Retinal pigment epithelial cell (primary cell): ENCODE data around the gene CLCA1.

Experiments
- DNase-seq: peaks from one replicate; pipeline ENCODE4 v3.0.0-alpha.2; 2010; ENCODE audit warnings: low read depth
- H3K4me3 ChIP-seq: 2 replicates; pipeline ENCODE4 v1.5.1; 2011; ENCODE audit warnings: mild to moderate bottlenecking, low read length, control low read depth, moderate library complexity
- TF ChIP-seq, protein P1 (sequence below): conservative IDR thresholded peaks from 2 replicates; pipeline ENCODE4 v1.5.1; 2011; ENCODE audit warnings: low read depth, low read length, control low read depth, inconsistent platforms

CLCA1 gene

DNA sequence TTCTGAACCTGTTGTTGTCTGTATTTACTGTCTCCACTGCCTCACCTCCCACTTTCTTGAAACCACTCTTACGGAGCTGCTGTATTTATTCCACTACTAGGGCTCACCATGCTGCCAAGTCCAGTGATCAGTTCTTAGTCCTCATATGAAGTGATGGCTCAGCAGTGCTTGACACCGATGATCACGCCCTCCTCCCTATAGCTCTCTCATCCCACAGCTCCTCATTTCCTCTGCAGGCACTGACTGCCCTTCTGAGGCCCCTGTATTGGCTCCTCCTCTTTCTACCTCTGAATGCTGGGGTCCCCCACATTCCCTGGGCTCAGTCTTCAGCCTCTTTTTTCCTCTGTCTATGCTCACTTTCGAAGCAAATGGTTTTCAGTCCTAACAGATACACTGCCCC is 3.4 kb downstream of the CLCA1 start:
- no peak for DNase-seq
- TF ChIP-seq, protein P1, sequence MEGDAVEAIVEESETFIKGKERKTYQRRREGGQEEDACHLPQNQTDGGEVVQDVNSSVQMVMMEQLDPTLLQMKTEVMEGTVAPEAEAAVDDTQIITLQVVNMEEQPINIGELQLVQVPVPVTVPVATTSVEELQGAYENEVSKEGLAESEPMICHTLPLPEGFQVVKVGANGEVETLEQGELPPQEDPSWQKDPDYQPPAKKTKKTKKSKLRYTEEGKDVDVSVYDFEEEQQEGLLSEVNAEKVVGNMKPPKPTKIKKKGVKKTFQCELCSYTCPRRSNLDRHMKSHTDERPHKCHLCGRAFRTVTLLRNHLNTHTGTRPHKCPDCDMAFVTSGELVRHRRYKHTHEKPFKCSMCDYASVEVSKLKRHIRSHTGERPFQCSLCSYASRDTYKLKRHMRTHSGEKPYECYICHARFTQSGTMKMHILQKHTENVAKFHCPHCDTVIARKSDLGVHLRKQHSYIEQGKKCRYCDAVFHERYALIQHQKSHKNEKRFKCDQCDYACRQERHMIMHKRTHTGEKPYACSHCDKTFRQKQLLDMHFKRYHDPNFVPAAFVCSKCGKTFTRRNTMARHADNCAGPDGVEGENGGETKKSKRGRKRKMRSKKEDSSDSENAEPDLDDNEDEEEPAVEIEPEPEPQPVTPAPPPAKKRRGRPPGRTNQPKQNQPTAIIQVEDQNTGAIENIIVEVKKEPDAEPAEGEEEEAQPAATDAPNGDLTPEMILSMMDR, result no peak

DNA sequence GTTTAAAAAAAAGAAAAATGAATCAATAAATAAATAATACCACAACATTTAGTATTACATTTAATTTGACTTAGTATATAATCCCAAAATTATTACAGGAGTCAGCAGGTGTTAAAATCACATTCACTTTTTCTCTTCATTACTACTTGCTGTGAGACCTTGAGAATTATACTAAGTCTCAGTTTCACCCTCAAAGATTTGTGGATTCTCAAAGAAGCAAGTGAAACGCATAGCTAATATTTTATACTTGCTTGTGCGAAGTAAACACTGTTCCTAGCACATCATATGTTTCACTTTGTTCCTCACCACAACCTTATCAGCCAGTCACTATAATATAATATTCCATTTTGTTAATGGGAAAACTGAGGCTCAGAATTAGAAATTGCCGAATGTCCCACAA is 4.0 kb downstream of the CLCA1 start:
- TF ChIP-seq, protein P1, result no peak
- H3K4me3 ChIP-seq, result no peak overlapping the region
- no peak for DNase-seq

More for the DNA sequence above, 3.4 kb downstream of the CLCA1 start:
- H3K4me3 ChIP-seq, result no peak overlapping the region

DNA sequence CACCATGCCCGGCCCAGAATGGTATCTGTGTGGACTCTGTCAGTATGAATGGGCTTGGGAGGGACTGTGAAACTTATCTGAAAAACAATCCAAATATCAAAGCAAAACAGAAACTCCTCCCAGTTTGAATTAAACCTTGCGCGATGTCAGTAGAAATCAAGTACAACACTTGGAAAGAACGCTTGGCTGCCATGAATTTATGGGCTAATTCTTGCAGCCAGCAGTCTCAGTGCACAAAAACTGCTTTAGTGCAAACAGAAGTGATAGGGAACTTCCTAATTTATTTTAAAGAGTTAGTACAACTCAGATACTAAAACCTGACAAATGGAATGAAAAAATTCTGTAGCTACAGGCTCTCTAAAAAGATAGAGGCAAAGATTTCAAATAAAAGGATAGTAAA is 8.5 kb downstream of the CLCA1 start:
- DNase-seq, result no peak
- no peak overlapping the region for H3K4me3 ChIP-seq
- TF ChIP-seq, protein P1, result no peak

DNA sequence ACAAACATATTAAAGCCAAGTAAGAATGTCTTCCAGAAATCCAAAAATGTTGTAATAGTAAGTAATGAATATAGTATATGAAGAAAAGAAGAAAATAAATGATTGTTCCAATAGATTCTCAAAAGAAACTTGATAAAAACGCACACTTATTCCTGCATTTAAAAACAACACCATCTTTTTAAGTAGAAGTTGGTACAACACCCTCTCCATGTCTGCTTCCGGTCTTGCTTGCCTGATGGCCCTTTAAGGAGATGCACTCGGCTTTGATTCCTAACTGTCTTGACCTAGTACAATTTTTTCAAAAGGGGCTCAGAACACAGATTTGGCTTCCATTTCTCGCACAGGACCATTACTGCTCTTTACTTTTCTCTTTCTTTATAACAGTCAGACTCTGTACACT is 9.0 kb downstream of the CLCA1 start:
- TF ChIP-seq, protein P1, result no peak
- no peak overlapping the region for H3K4me3 ChIP-seq
- no peak for DNase-seq

DNA sequence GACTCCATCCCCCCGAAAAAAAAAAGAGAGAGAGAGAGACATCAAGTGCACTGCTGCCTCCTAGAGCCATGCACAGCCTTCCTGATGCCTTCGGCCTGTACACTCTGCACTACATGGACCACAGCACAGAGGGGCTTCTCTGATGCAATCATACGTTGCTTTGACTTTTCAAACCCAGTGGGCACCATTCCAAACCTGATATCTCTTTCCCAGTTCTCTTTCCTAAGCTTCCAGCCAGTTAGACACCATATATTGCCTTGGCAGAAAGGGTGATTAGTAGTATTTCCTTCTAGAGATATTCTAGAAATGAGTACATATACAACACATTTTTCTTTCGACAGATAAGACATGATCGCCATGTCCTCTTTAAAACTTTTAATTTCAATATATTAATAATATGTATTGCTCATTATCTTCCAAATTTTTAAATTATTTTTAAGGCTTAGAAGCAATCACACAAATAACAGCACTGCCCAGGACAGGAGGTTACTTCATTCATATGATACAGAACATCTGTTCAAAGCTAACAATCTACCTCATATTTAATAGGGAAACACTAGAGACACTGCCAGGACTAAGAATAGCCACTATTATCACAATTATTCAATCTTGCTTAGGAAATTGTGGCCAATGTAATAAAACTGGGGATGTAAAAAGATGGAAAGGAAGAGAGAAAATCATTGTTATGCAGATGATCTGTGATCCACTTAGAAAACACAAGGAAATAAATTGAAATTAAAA is 9.9 kb downstream of the CLCA1 start:
- H3K4me3 ChIP-seq, result no peak overlapping the region

DNA sequence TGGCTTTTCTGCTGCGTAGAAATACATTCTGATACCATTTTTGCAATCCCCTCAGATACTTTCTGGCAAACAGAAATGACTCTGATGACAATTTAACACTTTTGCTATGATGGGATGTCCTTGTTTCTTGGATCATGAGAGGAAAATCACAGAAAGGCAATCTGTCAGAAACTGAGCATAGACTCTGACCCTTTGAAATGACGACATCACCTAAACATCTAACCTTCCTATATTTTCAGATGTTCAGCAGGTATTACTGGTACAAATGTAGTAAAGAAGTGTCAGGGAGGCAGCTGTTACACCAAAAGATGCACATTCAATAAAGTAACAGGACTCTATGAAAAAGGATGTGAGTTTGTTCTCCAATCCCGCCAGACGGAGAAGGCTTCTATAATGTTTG is 13.2 kb downstream of the CLCA1 start:
- H3K4me3 ChIP-seq, result no peak overlapping the region
- TF ChIP-seq, protein P1, result no peak
- no peak for DNase-seq

More for the DNA sequence above, 9.9 kb downstream of the CLCA1 start:
- DNase-seq, result no peak
- TF ChIP-seq, protein P1, result no peak

DNA sequence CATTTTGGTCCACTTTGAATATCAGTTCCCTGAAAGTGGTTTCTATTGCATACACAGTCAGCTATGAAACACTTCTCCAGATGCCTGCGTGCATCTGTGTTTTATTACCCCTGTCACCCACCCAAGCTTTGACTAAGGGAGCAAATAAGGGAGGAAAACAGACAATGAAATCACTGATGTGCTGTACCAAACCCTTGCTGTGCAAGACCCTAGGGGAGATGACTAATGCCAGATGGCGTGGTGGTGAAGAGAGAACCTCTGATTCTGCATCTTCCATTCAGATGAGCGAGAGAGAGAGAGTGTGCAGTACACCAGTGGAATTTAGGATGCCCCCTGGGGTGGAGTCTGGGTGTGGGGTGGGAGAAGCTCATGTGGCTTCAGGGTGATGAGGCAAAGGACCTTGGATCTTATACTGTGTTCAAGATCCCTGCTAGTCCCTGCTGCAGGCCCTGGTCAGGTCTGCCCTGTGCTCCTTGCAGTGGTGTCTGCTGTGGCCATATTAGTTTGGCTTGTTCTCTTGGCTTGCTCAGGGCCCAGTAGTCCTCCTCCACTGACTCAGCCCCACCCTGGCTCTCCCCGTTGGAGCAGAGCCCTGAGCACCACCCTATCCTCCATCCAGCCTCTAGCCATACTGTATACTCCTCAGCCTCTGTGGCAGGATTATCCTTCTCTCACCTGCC is 18.5 kb downstream of the CLCA1 start:
- TF ChIP-seq, protein P1, result no peak
- no peak overlapping the region for H3K4me3 ChIP-seq
- DNase-seq, result no peak
